ENCODE data around the gene CNOT8.
"Not testable (repeated sequence)": the region's sequence is repeated elsewhere in the genome, so short reads cannot be mapped to it uniquely, and the experiment has no call there.

The CNOT8 gene

GRCh38 chr5:154858297-154858971 lies at the start of gene CNOT8:
CNOT8 (plus strand) TSS chr5:154858627; CDS start chr5:154863279, 4,652 bp downstream.
- peak; percentile 98 for DNase-seq (ENCODE audit: low spot score)

GRCh38 chr5:154811239-154811638 lies 47.2 kb upstream of the CNOT8 start:
- no peak for DNase-seq (ENCODE audit: low spot score)

GRCh38 chr5:154811653-154812465 lies 46.6 kb upstream of the CNOT8 start:
- peak; percentile 77 for DNase-seq (ENCODE audit: low spot score)

DNA sequence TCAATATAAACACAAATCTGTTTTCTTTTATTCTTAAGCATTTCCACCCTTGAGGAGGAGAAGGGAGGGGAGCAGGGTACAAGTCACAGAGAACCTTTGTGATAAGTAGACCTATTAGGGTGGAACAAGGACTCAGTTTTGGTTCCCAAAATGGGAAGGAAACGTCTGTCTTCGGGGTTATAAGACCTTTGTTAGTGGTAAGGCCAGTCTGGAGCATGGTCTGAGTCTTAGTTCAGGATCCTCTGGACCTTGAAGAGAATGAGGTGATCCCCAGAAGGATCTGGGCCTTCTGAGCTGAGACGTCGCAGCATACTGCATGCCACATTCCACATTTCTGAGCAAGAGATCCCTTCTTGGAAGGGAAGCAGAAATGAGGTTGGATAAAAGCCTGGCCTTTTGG lies 45.3 kb upstream of the CNOT8 start:
- DNase-seq (ENCODE audit: low spot score): no peak

DNA sequence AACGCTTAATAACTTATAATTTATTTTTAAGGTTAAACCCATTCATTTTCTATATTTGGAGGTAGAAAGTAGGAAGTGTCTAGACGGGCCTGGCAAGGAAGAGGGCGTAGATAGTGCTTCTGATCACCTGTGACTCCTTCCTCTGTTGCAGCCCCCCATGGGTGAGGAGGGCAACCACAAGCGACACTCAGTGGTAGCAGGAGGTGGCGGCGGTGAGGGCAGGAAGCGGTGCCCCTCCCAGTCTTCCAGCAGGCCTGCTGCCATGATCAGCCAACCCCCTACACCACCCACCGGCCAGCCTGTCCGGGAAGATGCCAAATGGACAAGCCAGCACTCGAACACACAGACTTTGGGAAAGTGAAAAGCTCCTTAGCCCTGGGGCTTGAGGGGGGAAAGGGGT lies 44.7 kb upstream of the CNOT8 start:
- no peak for DNase-seq (ENCODE audit: low spot score)

DNA sequence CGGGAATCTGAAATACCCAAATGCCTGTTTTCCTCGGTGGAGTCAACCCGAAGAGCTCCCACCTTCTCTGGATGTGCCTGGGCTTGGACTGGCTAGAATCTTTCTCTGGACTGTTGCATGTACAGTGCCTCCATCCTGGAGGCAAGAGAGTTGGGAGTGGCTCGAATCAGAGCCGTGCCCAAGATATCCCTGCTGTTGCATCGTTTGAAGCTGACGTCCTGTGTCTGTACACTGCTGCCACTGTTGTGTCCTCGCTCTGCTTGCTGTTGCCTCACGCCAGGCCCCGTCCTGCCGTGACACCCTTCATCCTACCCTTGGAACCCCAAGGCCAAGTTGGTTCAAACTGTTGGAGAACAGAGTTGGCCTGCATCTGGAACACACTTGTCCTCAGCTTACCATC lies 43.4 kb upstream of the CNOT8 start:
- no peak for DNase-seq (ENCODE audit: low spot score)

- DNase-seq (ENCODE audit: low spot score): no peak
Observed at GRCh38 chr5:154815684-154816247, 42.7 kb upstream of the CNOT8 start.

GRCh38 chr5:154816891-154817492 lies 41.4 kb upstream of the CNOT8 start:
- DNase-seq (ENCODE audit: low spot score): no peak

DNA sequence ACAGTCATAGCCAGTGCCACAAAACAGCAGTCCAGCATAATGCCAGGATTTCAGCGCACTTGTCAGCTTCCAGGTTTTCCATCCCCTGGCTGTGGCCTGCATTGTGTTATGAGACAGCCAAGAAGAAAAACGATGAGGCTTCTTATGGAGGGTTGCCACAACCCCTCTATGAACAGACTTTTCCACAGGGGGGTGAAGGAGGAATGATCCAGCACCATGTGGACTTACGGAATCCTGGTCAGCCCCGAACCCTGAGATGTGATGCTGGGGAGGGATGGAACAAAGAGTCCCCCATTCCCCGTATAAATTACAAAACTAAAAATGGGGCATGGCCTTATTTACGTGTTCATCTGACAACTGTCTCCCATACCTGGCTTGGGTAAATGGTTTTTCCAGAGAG lies 40.6 kb upstream of the CNOT8 start:
- DNase-seq (ENCODE audit: low spot score): no peak

DNA sequence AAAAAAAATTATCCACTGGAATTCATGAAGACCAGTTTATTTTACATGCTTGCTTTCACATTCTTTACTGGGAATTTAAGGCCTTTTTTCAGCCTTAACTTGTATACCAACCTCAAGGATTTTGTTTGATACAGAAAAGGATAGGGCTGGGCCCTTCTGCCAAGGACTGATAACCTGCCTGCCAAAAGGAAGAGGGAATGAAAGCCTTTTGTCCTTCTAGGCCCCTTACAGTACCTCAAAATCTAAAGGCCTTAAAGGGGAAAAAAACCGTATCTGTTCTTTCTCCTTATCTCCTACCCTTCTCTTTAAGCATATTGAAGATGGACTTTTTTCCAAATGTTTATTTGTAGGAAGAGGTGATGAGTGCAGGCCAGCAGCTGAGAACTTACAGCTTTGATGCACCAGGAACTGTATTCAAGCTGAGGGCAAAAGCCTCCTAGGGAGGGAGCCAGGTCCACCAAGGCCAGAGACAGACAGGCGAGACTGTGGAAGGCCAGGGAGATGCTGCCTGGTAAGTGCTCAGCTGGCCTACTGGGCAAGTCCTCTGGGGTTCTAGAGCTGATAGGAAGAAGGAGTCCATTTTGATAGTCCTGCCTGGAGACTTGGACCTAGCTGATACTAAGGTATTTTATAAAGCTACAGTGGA lies 39.8 kb upstream of the CNOT8 start:
- DNase-seq (ENCODE audit: low spot score): no peak

GRCh38 chr5:154819546-154819945 lies 38.9 kb upstream of the CNOT8 start:
- no peak for DNase-seq (ENCODE audit: low spot score)

DNA sequence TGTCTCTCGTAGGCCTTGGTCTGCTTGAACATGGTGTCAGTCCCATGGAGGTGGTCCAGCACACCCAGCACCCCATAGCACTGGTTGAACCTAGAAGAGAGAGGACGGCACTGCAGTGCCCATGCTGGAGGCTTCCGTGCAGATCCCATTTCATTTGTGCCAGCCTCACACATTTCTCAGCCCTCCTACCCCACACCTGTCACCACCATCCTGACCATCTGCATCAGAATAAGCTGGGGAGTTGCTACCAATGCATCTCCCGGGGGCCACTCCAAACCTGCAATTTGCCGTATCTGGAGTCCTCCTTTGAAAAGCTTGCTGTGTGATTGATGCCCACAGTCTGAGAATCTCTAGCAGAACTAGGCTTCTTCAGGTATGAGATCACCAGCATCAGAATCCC lies 38.0 kb upstream of the CNOT8 start:
- no peak for DNase-seq (ENCODE audit: low spot score)

GRCh38 chr5:154822896-154823295 lies 35.5 kb upstream of the CNOT8 start:
- DNase-seq (ENCODE audit: low spot score): not testable (repeated sequence)

DNA sequence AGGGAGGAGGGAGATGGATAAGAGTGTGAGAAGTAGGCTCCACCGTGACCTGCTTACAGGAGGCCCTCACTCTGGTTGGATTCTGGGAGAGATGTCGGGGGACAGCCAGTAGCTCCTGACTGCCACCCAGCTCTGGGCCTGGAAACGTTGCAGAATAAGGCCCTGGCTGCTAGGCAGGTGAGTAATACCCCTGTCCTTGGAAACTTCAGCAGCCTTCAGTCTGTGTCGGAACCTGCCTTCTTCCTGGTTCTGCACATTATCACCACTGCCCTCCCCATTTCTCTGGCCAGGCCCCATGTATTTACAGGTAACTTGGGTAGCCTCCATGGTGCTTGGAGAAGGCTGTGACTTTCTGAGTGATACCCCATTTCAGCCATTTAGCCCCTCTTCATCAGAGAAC lies 34.8 kb upstream of the CNOT8 start:
- DNase-seq (ENCODE audit: low spot score): no peak

GRCh38 chr5:154824070-154824469 lies 34.4 kb upstream of the CNOT8 start:
- no peak for DNase-seq (ENCODE audit: low spot score)

GRCh38 chr5:154829181-154829588 lies 29.2 kb upstream of the CNOT8 start:
- DNase-seq (ENCODE audit: low spot score): no peak

- DNase-seq (ENCODE audit: low spot score): no peak
Observed at GRCh38 chr5:154829589-154830218, 28.7 kb upstream of the CNOT8 start.

- no peak for DNase-seq (ENCODE audit: low spot score)
Observed at GRCh38 chr5:154830219-154830595, 28.2 kb upstream of the CNOT8 start.

DNA sequence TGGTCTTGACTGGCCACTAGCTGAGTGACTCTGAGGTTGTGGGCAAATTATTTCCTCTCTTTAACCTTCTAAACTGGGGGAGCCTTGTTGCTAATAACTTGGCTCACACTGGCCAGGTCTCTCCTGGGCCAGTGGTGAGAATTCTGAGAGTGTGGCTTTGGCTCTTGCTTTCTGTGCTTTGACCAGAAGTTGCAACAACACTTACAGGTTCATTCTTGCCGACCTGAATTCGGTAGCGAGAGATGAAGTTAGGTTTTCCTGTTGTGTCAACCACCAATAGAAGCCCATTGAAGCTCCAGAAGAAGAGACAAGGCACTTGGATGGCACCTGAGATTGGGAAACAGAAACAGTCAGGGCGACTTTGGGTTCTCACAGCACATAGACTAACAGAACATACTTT lies 27.8 kb upstream of the CNOT8 start:
- no peak for DNase-seq (ENCODE audit: low spot score)

DNA sequence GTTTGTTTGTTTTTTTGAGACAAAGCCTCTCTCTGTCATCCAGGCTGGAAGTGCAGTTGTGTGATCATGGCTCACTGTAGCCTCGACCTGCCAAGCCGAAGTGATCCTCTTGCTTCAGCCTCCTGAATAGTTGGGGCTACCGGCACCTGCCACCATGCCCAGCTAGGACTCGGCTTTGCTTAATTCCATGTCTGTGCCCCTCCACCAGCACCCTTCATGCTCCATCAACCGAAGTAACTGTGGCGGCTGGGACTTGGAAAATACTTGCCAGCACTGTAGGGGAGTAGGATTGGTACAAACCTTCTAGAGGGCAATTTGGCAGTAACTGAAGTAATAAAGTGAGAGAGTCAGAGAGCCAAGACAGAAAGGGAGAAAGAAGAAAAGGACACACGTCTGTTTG lies 27.0 kb upstream of the CNOT8 start:
- DNase-seq (ENCODE audit: low spot score): no peak

DNA sequence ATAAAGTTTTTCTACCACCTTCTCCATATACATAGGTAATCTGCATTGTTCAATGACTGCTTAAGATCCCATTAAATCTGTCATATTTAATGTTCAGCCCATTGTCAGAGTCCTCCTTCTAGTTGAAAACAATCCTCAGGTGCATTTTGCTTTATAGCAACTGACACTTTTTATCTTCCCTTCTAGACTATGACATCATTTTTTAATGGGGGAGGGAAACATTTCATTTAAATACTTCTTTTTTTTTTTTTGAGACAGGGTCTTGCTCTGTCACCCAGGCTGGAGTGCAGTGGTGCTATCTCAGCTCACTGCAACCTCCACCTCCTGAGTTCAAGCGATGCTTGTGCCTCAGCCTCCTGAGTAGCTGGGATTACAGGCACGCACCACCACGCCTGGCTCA lies 25.6 kb upstream of the CNOT8 start:
- DNase-seq (ENCODE audit: low spot score): not testable (repeated sequence)

- no peak for DNase-seq (ENCODE audit: low spot score)
Observed at GRCh38 chr5:154834053-154834452, 24.4 kb upstream of the CNOT8 start.

Data from NAMALWA (cell line).